Effector CD8-positive, alpha-beta T cell (primary cell): ENCODE results near the gene EFCAB9.

ENCODE experiments used
- DNase-seq: peaks from one replicate; lab custom pipeline; 2025; lab: John Stamatoyannopoulos, UW

The EFCAB9 gene

GRCh38 chr5:172166030-172166826 lies 27.7 kb upstream of the EFCAB9 start:
- DNase-seq = no peak

GRCh38 chr5:172167895-172168294 lies 26.1 kb upstream of the EFCAB9 start:
- no peak for DNase-seq

GRCh38 chr5:172168311-172168710 lies 25.7 kb upstream of the EFCAB9 start:
- no peak for DNase-seq

- no peak for DNase-seq
Measured at GRCh38 chr5:172169216-172169615, 24.8 kb upstream of the EFCAB9 start.

- DNase-seq = no peak
Measured at GRCh38 chr5:172170251-172170701, 23.7 kb upstream of the EFCAB9 start.

- DNase-seq = no peak
Measured at GRCh38 chr5:172171118-172171517, 22.9 kb upstream of the EFCAB9 start.

- no peak for DNase-seq
Measured at GRCh38 chr5:172172912-172173563, 20.9 kb upstream of the EFCAB9 start.

GRCh38 chr5:172173564-172174153 lies 20.3 kb upstream of the EFCAB9 start:
- peak; percentile 31 for DNase-seq

GRCh38 chr5:172175263-172175719 lies 18.7 kb upstream of the EFCAB9 start:
- DNase-seq = peak; percentile 72

GRCh38 chr5:172177176-172177575 lies 16.8 kb upstream of the EFCAB9 start:
- no peak for DNase-seq

- no peak for DNase-seq
Measured at GRCh38 chr5:172178301-172178987, 15.5 kb upstream of the EFCAB9 start.

- DNase-seq = peak; percentile 33
Measured at GRCh38 chr5:172178991-172179989, 14.7 kb upstream of the EFCAB9 start.

- DNase-seq = no peak
Measured at GRCh38 chr5:172180936-172181335, 13.0 kb upstream of the EFCAB9 start.

- no peak for DNase-seq
Measured at GRCh38 chr5:172182291-172182690, 11.7 kb upstream of the EFCAB9 start.

- no peak for DNase-seq
Measured at GRCh38 chr5:172183881-172184280, 10.1 kb upstream of the EFCAB9 start.

- no peak for DNase-seq
Measured at GRCh38 chr5:172185096-172185461, 8.9 kb upstream of the EFCAB9 start.

GRCh38 chr5:172186114-172186695 lies 7.8 kb upstream of the EFCAB9 start:
- DNase-seq = no peak

- DNase-seq = peak; percentile 52
Measured at GRCh38 chr5:172187118-172188032, 6.6 kb upstream of the EFCAB9 start.

GRCh38 chr5:172188033-172188892 lies 5.7 kb upstream of the EFCAB9 start, which contains the start of gene STK10:
TSS of gene STK10 (minus strand) at chr5:172188224. CDS start at chr5:172188042, 182 bp downstream.
- DNase-seq = peak; percentile 80
